ENCODE measurements around the gene GAB3. TPM values are rescaled to one million over a fixed set of nuclear protein-coding genes. Genes with fewer than 3 reads are reported as not detected.

GAB3 gene
- 1 to 10 TPM; 3.5 to 7.4 (median 5.0) TPM for total RNA-seq

- no peaks in the 10 kb centered on the region for H3K36me3 ChIP-seq
- no peaks in the 10 kb centered on the region for H3K9me3 ChIP-seq
- peak; percentile 48 to 66 (median 54) for DNase-seq
- peak within 1 kb of the TSS; percentile 49 to 60 (median 54) for H3K4me3 ChIP-seq
- no peak for TF ChIP-seq CTCF (IDR thresholded peaks at IDR 0.05)
- no peak for TF ChIP-seq POLR2A (IDR thresholded peaks at IDR 0.05)
- H3K27ac ChIP-seq: peak within 1 kb of the TSS; percentile 73 to 78 (median 78)
- H3K27me3 ChIP-seq: no peaks in the 10 kb centered on the region
- H3K4me1 ChIP-seq: no peaks in the 10 kb centered on the region
Observed at GRCh38 chrX:154750301-154751202, at the start of gene GAB3. GAB3 (minus strand) TSS chrX:154751077; CDS start chrX:154751025, 52 bp downstream.

GRCh38 chrX:154799556-154800348, 48.9 kb upstream of the GAB3 start:
- Histone ChIP-seq H3K4me3 (no peak overlapping the region), H3K36me3 (no peaks in the 10 kb centered on the region), H3K9me3 (no peaks in the 10 kb centered on the region), H3K27ac (peak overlapping the region in 3 of 4 donors; percentile 40 to 72 (median 66)), H3K27me3 (no peaks in the 10 kb centered on the region), H3K4me1 (peaks cover 0 to 16% (median 0%) of the 10 kb centered on the region in 4 donors)
- DNase-seq: peak in 1 of 3 donors; percentile 51
- TF ChIP-seq CTCF (IDR thresholded peaks at IDR 0.05) (no peak), POLR2A (IDR thresholded peaks at IDR 0.05) (peak in 1 of 2 donors; percentile 15)

- no peak for DNase-seq
- Histone ChIP-seq H3K4me1 (peaks cover 0 to 16% (median 0%) of the 10 kb centered on the region in 4 donors), H3K9me3 (no peaks in the 10 kb centered on the region), H3K27ac (no peak overlapping the region), H3K4me3 (no peak overlapping the region), H3K27me3 (no peaks in the 10 kb centered on the region), H3K36me3 (no peaks in the 10 kb centered on the region)
- TF ChIP-seq POLR2A (IDR thresholded peaks at IDR 0.05) (no peak), CTCF (IDR thresholded peaks at IDR 0.05) (no peak)
Observed at GRCh38 chrX:154797006-154797405, 46.1 kb upstream of the GAB3 start.

- no peaks in the 10 kb centered on the region for H3K27me3 ChIP-seq
- H3K9me3 ChIP-seq: no peaks in the 10 kb centered on the region
- H3K27ac ChIP-seq: no peak overlapping the region
- H3K4me1 ChIP-seq: peaks cover 0 to 8% (median 0%) of the 10 kb centered on the region in 4 donors
- no peak overlapping the region for H3K4me3 ChIP-seq
- H3K36me3 ChIP-seq: no peaks in the 10 kb centered on the region
- DNase-seq: no peak
- TF ChIP-seq POLR2A (IDR thresholded peaks at IDR 0.05): no peak
- TF ChIP-seq CTCF (IDR thresholded peaks at IDR 0.05): no peak
Observed at GRCh38 chrX:154795016-154795415, 44.1 kb upstream of the GAB3 start.

- Histone ChIP-seq H3K36me3 (no peaks in the 10 kb centered on the region), H3K4me1 (no peaks in the 10 kb centered on the region), H3K9me3 (no peaks in the 10 kb centered on the region), H3K27me3 (no peaks in the 10 kb centered on the region), H3K4me3 (no peak overlapping the region), H3K27ac (no peak overlapping the region)
- no peak for DNase-seq
- TF ChIP-seq CTCF (IDR thresholded peaks at IDR 0.05) (no peak), POLR2A (IDR thresholded peaks at IDR 0.05) (no peak)
Observed at GRCh38 chrX:154793084-154793795, 42.4 kb upstream of the GAB3 start.
